ENCODE data around the gene C3orf33. TPM values are rescaled to one million over a fixed set of nuclear protein-coding genes. Genes with fewer than 3 reads are reported as not detected.

C3orf33 gene
- total RNA-seq, 2 experiments from 2014 or later, result 0.48 to 0.86 TPM

GRCh38 chr3:155744626-155745324 lies 61.3 kb downstream of the C3orf33 start, which contains the start of gene PLCH1:
Gene PLCH1, minus strand, starts transcription at chr3:155745071. Its CDS starts 40,847 bp downstream, at chr3:155704224.
- POLR2A ChIA-PET, result no interaction called here
- Mint-ChIP-seq H3K4me1 (peaks cover 20% of the 10 kb centered on the region), H3K9me3 (no peaks in the 10 kb centered on the region), H3K27ac (no peak within 1 kb of the TSS), H3K36me3 (ENCODE audit: low read depth) (no peaks in the 10 kb centered on the region), H3K4me3 (peak within 1 kb of the TSS; percentile 73), H3K27me3 (peaks cover 64% of the 10 kb centered on the region)
- peak; percentile 43 for DNase-seq
- CTCF ChIA-PET, result interaction anchor here (1.0 kb wide), 1 partner anchor 61 kb away, joined by 3 read pairs; no protein-coding TSS in a partner anchor

GRCh38 chr3:155744010-155744625 lies 62.0 kb downstream of the C3orf33 start:
- peak overlapping the region; percentile 73 for H3K4me3 Mint-ChIP-seq
- H3K36me3 Mint-ChIP-seq (ENCODE audit: low read depth), result no peaks in the 10 kb centered on the region
- H3K27me3 Mint-ChIP-seq, result peaks cover 67% of the 10 kb centered on the region
- peak; percentile 38 for DNase-seq
- no peaks in the 10 kb centered on the region for H3K9me3 Mint-ChIP-seq
- POLR2A ChIA-PET, result no interaction called here
- CTCF ChIA-PET, result interaction anchor here (1.0 kb wide), 1 partner anchor 61 kb away, joined by 3 read pairs; no protein-coding TSS in a partner anchor
- no peak overlapping the region for H3K27ac Mint-ChIP-seq
- H3K4me1 Mint-ChIP-seq, result peaks cover 20% of the 10 kb centered on the region

- CTCF ChIA-PET, result no interaction called here
- Mint-ChIP-seq H3K27me3 (peaks cover 67% of the 10 kb centered on the region), H3K27ac (no peak overlapping the region)
Measured at GRCh38 chr3:155743606-155744005, 62.5 kb downstream of the C3orf33 start.

GRCh38 chr3:155742349-155742965 lies 63.6 kb downstream of the C3orf33 start:
- no peaks in the 10 kb centered on the region for H3K36me3 Mint-ChIP-seq (ENCODE audit: low read depth)
- H3K9me3 Mint-ChIP-seq, result no peaks in the 10 kb centered on the region
- DNase-seq, result no peak
- peaks cover 67% of the 10 kb centered on the region for H3K27me3 Mint-ChIP-seq
- CTCF ChIA-PET, result no interaction called here
- no peak overlapping the region for H3K27ac Mint-ChIP-seq
- no peak overlapping the region for H3K4me3 Mint-ChIP-seq
- POLR2A ChIA-PET, result no interaction called here
- peaks cover 20% of the 10 kb centered on the region for H3K4me1 Mint-ChIP-seq

More at GRCh38 chr3:155743606-155744005, 62.5 kb downstream of the C3orf33 start:
- no peaks in the 10 kb centered on the region for H3K9me3 Mint-ChIP-seq
- H3K4me3 Mint-ChIP-seq, result peak overlapping the region; percentile 73
- POLR2A ChIA-PET, result no interaction called here
- peaks cover 20% of the 10 kb centered on the region for H3K4me1 Mint-ChIP-seq
- no peak for DNase-seq
- no peaks in the 10 kb centered on the region for H3K36me3 Mint-ChIP-seq (ENCODE audit: low read depth)

- H3K36me3 Mint-ChIP-seq (ENCODE audit: low read depth), result no peaks in the 10 kb centered on the region
Measured at GRCh38 chr3:155741603-155742002, 64.5 kb downstream of the C3orf33 start.

GRCh38 chr3:155741101-155741500 lies 65.0 kb downstream of the C3orf33 start:
- DNase-seq, result no peak
- H3K36me3 Mint-ChIP-seq (ENCODE audit: low read depth), result no peaks in the 10 kb centered on the region
- H3K27ac Mint-ChIP-seq, result no peak overlapping the region
- ChIA-PET CTCF (interaction anchor here (1.5 kb wide), 1 partner anchor 65 kb away, joined by 6 read pairs; the partner anchor contains the start of gene C3orf33), POLR2A (no interaction called here)
- peaks cover 20% of the 10 kb centered on the region for H3K4me1 Mint-ChIP-seq
- H3K9me3 Mint-ChIP-seq, result no peaks in the 10 kb centered on the region
- no peak overlapping the region for H3K4me3 Mint-ChIP-seq
- H3K27me3 Mint-ChIP-seq, result peaks cover 59% of the 10 kb centered on the region

More at GRCh38 chr3:155741603-155742002, 64.5 kb downstream of the C3orf33 start:
- no peaks in the 10 kb centered on the region for H3K9me3 Mint-ChIP-seq
- peaks cover 20% of the 10 kb centered on the region for H3K4me1 Mint-ChIP-seq
- no peak overlapping the region for H3K4me3 Mint-ChIP-seq
- CTCF ChIA-PET, result interaction anchor here (0.8 to 1.5 kb wide), 2 partner anchors 15 to 64 kb away, joined by 4 to 6 read pairs; partner anchors contain the start of gene C3orf33
- H3K27ac Mint-ChIP-seq, result no peak overlapping the region
- no peak for DNase-seq
- H3K27me3 Mint-ChIP-seq, result peaks cover 62% of the 10 kb centered on the region
- POLR2A ChIA-PET, result no interaction called here

- ChIA-PET CTCF (no interaction called here), POLR2A (no interaction called here)
- H3K27ac Mint-ChIP-seq, result no peak overlapping the region
- H3K4me1 Mint-ChIP-seq, result peaks cover 8% of the 10 kb centered on the region
- H3K27me3 Mint-ChIP-seq, result peaks cover 45% of the 10 kb centered on the region
- DNase-seq, result no peak
- H3K36me3 Mint-ChIP-seq (ENCODE audit: low read depth), result no peaks in the 10 kb centered on the region
- H3K4me3 Mint-ChIP-seq, result no peak overlapping the region
- H3K9me3 Mint-ChIP-seq, result no peaks in the 10 kb centered on the region
Measured at GRCh38 chr3:155739154-155739553, 66.9 kb downstream of the C3orf33 start.

- DNase-seq, result no peak
- no peaks in the 10 kb centered on the region for H3K36me3 Mint-ChIP-seq (ENCODE audit: low read depth)
- no peak overlapping the region for H3K27ac Mint-ChIP-seq
- H3K27me3 Mint-ChIP-seq, result peaks cover 44% of the 10 kb centered on the region
- ChIA-PET POLR2A (no interaction called here), CTCF (no interaction called here)
- H3K9me3 Mint-ChIP-seq, result no peaks in the 10 kb centered on the region
- no peak overlapping the region for H3K4me3 Mint-ChIP-seq
- peaks cover 5% of the 10 kb centered on the region for H3K4me1 Mint-ChIP-seq
Measured at GRCh38 chr3:155738580-155739076, 67.5 kb downstream of the C3orf33 start.

- Mint-ChIP-seq H3K27me3 (peaks cover 40% of the 10 kb centered on the region), H3K4me1 (peaks cover under 1% of the 10 kb centered on the region), H3K36me3 (ENCODE audit: low read depth) (no peaks in the 10 kb centered on the region), H3K9me3 (no peaks in the 10 kb centered on the region), H3K4me3 (no peak overlapping the region), H3K27ac (no peak overlapping the region)
- ChIA-PET CTCF (interaction anchor here (0.6 kb wide), 1 partner anchor 14 kb away, joined by 3 read pairs; no protein-coding TSS in a partner anchor), POLR2A (no interaction called here)
- DNase-seq, result no peak
Measured at GRCh38 chr3:155737844-155738460, 68.1 kb downstream of the C3orf33 start.

- H3K27ac Mint-ChIP-seq, result no peak overlapping the region
- H3K36me3 Mint-ChIP-seq (ENCODE audit: low read depth), result no peaks in the 10 kb centered on the region
- H3K27me3 Mint-ChIP-seq, result peaks cover 33% of the 10 kb centered on the region
- H3K9me3 Mint-ChIP-seq, result no peaks in the 10 kb centered on the region
- POLR2A ChIA-PET, result no interaction called here
- CTCF ChIA-PET, result no interaction called here
- no peaks in the 10 kb centered on the region for H3K4me1 Mint-ChIP-seq
- no peak overlapping the region for H3K4me3 Mint-ChIP-seq
- no peak for DNase-seq
Measured at GRCh38 chr3:155736381-155736780, 69.7 kb downstream of the C3orf33 start.

- H3K27ac Mint-ChIP-seq, result no peak overlapping the region
Measured at GRCh38 chr3:155730843-155731242, 75.2 kb downstream of the C3orf33 start.

GRCh38 chr3:155727836-155728235 lies 78.2 kb downstream of the C3orf33 start:
- no peaks in the 10 kb centered on the region for H3K36me3 Mint-ChIP-seq (ENCODE audit: low read depth)
- H3K27me3 Mint-ChIP-seq, result peaks cover 17% of the 10 kb centered on the region
- no peaks in the 10 kb centered on the region for H3K9me3 Mint-ChIP-seq
- ChIA-PET CTCF (no interaction called here), POLR2A (no interaction called here)
- H3K4me1 Mint-ChIP-seq, result no peaks in the 10 kb centered on the region
- H3K4me3 Mint-ChIP-seq, result no peak overlapping the region
- no peak overlapping the region for H3K27ac Mint-ChIP-seq
- DNase-seq, result no peak

More at GRCh38 chr3:155730843-155731242, 75.2 kb downstream of the C3orf33 start:
- no peak for DNase-seq
- no peak overlapping the region for H3K4me3 Mint-ChIP-seq
- H3K9me3 Mint-ChIP-seq, result no peaks in the 10 kb centered on the region
- CTCF ChIA-PET, result no interaction called here
- POLR2A ChIA-PET, result no interaction called here
- H3K4me1 Mint-ChIP-seq, result no peaks in the 10 kb centered on the region
- H3K27me3 Mint-ChIP-seq, result peaks cover 14% of the 10 kb centered on the region
- H3K36me3 Mint-ChIP-seq (ENCODE audit: low read depth), result no peaks in the 10 kb centered on the region

GRCh38 chr3:155714295-155714718 lies 91.8 kb downstream of the C3orf33 start:
- Mint-ChIP-seq H3K4me3 (no peak overlapping the region), H3K4me1 (no peaks in the 10 kb centered on the region), H3K27ac (no peak overlapping the region), H3K27me3 (no peaks in the 10 kb centered on the region), H3K9me3 (no peaks in the 10 kb centered on the region), H3K36me3 (ENCODE audit: low read depth) (no peaks in the 10 kb centered on the region)
- ChIA-PET CTCF (interaction anchor here (2.4 kb wide), 1 partner anchor 92 kb away, joined by 10 read pairs; the partner anchor contains the start of gene C3orf33), POLR2A (no interaction called here)
- DNase-seq, result no peak
